NK-92 (cell line): ENCODE data around the gene ATP8B4.
"Not testable (repeated sequence)": the region's sequence is repeated elsewhere in the genome, so short reads cannot be mapped to it uniquely, and the experiment has no call there.

Experiments used
- DNase-seq: peaks from one replicate; lab custom pipeline; 2025; ENCODE audit not compliant: unreplicated experiment; lab: John Stamatoyannopoulos, UW

The ATP8B4 gene, protein sequence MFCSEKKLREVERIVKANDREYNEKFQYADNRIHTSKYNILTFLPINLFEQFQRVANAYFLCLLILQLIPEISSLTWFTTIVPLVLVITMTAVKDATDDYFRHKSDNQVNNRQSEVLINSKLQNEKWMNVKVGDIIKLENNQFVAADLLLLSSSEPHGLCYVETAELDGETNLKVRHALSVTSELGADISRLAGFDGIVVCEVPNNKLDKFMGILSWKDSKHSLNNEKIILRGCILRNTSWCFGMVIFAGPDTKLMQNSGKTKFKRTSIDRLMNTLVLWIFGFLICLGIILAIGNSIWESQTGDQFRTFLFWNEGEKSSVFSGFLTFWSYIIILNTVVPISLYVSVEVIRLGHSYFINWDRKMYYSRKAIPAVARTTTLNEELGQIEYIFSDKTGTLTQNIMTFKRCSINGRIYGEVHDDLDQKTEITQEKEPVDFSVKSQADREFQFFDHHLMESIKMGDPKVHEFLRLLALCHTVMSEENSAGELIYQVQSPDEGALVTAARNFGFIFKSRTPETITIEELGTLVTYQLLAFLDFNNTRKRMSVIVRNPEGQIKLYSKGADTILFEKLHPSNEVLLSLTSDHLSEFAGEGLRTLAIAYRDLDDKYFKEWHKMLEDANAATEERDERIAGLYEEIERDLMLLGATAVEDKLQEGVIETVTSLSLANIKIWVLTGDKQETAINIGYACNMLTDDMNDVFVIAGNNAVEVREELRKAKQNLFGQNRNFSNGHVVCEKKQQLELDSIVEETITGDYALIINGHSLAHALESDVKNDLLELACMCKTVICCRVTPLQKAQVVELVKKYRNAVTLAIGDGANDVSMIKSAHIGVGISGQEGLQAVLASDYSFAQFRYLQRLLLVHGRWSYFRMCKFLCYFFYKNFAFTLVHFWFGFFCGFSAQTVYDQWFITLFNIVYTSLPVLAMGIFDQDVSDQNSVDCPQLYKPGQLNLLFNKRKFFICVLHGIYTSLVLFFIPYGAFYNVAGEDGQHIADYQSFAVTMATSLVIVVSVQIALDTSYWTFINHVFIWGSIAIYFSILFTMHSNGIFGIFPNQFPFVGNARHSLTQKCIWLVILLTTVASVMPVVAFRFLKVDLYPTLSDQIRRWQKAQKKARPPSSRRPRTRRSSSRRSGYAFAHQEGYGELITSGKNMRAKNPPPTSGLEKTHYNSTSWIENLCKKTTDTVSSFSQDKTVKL

DNA sequence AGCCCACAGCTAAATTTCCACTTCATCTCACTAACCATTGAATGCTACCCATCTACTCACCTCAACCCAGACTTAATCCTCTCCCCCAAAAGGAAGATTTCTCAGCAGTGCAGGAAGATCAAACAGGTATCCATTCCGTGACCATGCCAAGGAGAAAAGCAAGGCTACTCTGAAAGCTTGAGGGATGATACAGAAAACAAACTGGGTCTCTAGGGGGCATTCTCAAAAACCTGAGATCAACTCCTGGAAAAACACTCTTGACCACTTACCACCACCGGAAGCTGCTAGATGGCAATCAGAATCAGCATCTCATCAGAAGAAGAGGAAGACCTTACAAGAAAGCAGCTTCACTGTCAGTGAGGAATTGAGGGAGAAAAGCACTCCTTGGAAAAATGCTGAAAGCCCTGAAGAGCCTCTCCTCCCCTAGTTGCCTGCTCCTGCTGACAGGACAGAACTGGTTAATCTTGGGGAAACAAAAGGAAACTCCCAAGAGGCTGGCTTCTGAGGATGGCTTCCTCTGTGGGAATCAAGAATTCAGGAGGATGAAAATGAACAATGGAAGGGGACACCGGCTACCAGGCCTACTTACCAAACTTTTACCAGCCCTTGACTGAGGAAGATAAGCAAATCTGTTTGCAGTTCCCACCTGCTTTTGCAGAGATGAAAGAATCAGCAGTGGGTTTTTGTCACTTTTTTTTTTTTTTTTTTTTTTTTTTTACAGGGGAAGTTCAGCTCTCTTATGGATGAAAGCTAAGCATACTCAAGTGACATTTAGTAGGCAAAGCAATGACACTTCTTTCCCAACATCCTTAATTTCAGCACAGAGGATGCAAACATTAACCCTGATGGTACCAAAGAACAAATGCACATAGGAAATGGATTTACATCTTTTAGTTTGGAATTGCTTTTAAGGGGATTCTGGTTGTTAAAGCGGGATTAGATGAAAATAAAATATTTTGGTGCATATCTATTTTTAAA lies at the start of gene ATP8B4:
ATP8B4 (minus strand) TSS at position 171 of the 978 bp plus-strand sequence. CDS start 12,267 bp downstream, outside the sequence.
- no peak for DNase-seq

DNA sequence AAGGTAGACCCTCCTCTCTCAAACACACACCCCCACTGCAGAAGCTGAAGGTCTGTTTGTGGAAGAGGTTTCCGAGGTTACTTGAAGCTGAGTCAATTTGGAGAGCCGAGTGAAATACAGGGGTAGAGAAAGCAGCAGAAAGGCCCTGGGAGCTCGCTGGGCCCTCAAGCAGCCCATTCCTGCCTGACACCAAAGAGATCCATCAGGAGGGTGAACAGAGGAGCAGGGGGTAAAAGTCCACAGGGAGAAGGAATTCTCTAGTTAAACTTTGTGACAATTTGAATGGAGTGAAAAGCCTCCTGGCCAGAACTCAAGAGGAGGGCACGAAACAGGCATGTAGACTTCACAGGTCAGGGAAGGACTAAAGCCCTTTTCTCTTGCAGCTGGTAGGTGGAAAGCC lies 49.3 kb upstream of the ATP8B4 start:
- DNase-seq, result no peak

DNA sequence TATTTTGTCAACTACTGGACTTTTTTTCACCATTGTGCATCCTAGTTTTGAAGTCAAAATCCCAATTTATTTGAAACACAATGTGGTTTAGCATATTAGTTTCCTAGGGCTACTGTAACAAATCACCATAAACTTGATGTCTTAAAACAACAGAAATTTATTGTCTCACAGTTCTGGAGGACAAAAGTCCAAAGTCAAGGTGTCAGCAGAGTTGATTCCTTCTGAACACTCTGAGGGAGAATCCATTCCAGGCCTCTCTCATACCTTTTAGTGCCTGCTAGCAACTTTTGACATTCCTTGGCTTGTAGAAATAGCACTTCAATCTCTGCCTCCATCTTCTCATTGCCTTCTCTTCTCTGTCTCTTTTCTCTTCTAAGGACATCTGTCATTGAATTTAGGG lies 48.1 kb upstream of the ATP8B4 start:
- no peak for DNase-seq

DNA sequence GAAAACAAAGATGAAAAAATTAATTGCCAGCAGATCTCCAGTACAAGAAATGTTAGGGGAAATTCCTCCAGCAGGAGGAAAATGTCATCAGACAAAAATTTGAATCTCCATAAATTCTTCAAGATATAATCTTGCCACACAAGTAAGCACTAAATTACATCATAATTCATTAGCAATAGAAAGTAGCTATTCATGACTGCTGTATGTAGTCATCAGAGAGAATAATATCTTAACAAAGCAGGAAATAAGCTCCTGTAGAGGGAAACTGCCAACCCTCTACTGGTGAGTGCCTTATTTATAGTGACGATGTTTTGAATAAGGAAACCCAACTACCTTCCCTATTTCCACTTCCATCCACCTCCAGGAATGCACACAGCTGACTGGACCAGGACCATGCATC lies 47.2 kb upstream of the ATP8B4 start:
- DNase-seq, result no peak

DNA sequence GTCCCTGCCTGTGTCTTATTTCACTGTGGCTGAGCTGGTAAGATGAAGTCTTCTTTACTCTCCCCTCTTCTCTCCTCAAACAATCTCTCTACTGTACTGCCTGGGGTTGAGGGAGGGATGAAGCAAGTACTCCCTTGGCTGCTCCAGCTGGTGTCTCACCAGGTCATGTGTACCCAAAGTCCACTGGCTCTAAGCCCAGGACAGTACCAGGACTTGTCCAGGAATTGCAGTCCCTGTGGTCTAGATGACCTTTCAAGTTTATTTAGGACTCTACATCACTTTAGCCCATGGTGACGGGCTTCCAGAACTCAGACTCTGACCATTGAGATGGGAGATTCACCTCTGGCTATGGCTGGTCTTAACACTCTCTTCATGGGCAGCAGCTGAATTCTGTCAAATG lies 45.4 kb upstream of the ATP8B4 start:
- DNase-seq, result no peak

DNA sequence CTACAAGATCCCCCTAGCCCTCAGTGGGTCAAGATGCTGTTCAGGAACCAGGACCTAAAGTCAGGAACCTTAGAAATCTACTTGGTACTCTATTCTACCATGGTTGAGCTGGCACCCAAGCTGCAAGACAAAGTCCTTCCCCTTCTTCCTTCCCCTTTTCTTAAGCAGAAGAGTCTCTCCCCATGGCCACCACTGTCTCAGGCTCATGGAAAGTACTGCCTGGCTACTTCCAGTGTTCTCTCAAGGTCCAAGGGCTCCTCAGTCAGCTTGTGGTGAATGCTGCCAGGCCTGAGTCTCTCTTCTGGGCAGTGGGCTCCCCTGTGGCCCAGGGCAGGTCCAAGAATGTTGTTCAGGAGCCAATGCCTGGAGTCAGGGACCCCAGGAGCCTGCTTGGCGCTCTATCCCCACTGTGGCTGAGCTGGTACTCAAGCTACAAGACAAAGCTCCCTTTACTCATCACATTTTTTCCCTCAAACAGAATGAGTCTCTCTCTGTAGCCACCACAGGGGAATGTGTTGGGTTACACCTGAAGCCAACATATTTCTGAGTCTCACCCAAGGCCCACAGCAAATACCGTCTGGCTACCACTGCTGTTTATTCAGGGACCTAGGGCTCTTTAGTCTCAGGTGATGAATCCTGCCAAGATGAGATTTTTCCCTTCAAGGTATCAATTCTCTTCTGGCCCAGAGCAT lies 44.8 kb upstream of the ATP8B4 start:
- no peak for DNase-seq

DNA sequence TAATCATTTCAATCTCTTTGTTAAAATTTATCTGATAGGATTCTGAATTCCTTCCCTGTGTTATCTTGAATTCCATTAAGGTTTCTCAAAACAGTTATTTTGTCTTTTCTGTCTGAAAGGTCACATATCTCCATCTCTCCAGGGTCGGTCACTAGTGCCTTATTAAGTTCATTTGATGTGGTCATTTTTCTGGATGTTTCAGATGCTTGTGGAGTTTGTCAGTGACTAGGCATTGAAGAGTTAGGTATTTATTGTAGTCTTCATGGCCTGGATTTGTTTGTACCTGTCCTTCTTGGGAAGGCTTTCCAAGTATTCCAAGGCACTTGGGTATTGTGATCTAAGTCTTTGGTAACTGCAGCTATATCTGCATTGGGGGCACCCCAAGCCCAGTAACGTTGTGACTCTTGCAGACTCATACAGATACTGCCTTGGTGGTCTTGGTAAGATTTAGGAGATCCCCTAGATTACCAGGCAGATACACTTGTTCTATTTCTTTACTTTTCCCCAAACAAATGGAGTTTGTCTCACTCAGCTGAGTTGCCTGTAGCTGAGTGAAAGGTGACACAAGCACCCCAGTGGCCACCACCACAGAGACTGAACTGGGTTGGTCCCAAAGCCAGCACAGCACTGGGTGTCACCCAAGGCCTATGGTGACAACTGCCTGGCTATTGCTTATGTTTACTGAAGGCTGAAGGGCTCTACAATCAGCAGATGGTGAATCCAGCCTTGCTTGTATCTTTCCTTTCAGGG lies 44.1 kb upstream of the ATP8B4 start:
- no peak for DNase-seq

DNA sequence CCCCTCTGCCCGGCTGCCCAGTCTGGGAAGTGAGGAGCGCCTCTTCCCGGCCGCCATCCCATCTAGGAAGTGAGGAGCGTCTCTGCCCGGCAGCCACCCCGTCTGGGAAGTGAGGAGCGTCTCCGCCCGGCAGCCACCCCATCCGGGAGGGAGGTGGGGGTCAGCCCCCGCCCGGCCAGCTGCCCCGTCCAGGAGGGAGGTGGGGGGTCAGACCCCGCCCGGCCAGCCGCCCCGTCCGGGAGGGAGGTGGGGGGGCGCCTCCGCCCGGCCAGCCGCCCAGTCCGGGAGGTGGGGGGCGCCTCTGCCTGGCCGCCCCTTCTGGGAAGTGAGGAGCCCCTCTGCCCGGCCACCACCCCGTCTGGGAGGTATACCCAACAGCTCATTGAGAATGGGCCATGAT lies 39.2 kb upstream of the ATP8B4 start:
- not testable (repeated sequence) for DNase-seq

DNA sequence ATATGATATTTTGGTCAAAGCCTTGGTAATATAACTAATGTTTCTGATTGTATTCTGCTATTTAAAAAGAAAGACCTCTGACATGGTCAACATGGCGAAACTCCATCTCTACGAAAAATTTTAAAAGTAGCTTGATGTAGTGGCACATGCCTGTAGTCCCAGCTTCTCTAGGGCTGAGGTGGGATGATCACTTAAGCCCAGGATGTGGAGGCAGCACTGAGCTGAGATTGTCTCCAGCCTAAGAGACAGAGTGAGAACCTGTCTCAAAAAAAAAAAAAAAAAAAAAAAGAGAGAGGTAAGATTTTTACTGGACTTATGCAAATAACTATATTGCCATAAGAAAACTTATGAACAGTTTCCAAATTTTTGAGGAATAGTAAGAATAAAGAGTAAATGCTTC lies 32.4 kb upstream of the ATP8B4 start:
- DNase-seq, result no peak

DNA sequence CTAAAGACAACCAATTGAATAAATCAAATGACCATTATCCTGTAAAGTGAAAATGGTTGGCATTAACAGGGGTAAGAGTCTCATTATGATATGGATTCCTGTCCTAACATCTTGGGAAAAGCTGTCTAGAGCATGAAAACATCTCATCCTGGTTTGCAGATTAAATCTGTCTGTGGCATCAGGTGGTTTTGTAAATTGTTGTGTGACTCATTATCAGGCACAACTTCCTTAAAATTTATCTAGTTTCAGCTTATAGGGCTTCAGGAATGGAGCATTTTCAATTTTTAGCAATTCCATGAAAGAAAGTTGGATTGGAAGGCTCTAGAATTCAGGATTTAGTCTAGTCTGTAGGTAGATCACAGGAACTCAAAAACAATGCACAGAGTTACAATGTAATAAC lies 31.8 kb upstream of the ATP8B4 start:
- DNase-seq, result no peak

DNA sequence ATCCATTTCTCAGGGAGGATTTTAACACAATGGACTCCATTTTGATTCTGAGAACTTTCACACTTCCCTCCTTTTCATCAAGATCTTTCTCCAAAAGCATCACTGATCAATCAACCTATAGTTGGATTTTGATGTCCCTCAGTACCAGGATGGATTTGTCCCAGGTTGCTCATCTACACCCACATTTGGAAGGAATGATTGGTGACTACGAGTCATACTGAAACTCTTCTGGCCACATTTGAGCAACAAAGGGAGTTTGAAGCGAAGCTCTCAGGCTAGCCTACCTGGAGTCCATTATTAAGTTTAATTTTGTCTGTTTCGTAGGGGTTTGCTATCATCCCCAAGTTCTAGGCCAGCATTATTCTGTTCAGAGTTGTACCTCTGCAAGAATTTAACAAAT lies 31.3 kb upstream of the ATP8B4 start:
- no peak for DNase-seq

DNA sequence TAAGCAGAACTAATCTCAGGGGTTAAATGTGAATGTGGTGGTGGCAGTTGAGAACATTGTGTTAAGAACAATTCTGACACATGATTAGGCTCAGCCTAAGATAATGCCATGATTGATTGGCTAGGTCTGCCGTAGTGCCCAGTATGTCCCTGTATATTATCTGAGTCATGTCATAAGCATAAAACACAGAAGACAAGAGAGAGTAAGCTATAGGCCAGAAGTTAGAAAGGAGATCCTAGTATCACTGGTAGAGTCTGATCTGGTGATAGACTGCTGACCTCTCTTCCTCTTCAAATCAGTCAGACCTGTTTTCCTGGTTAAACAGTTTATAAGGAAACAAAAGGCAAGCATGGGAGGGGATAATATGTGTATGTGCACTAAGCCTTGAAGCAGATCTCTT lies 30.1 kb upstream of the ATP8B4 start:
- DNase-seq, result no peak

DNA sequence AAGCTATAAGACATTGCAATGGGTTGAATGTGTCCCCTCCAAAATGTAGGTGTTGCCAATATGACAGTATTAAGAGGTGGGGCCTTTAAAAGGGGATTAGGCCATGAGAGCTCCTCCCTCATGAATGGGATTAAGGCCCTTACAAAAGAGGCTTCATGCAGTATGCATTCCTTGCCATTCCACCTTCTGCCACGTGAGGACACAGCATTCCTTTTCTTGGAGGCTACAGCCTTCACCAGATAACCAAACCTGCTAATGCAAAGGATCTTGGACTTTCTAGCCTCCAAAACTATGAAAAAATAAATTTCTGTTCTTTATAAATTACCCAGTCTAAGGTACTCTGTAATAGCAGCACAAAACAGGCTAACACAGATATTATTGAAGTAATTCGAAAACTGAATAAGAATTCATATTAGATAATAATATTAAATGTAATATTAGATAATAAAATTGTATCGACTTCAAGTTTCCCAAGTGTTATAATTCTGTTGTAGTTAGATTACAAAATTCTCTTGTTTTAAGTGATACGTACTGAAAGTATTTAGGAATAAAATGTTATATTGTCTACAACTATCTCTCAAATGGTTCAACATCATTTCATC lies 29.4 kb upstream of the ATP8B4 start:
- no peak for DNase-seq

DNA sequence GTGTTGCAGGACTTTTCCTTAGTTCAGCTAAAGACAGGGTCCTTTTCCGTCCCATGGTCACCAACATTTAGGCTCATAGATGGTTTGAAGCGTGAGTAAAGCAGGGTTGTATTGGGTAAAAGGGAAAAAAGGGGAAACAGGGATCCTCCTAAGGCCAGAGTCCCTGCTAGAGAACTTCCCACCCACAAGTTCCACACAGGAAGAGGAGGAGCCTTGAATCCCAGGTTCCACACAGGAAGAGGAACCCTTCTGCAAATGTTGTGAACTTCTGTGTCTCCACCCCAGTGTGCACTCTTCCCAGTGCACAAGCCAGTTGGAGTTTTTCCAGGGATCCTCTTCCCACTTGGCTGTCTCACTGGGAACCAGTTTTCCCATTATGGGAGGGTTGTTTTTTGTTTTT lies 27.6 kb upstream of the ATP8B4 start:
- no peak for DNase-seq

DNA sequence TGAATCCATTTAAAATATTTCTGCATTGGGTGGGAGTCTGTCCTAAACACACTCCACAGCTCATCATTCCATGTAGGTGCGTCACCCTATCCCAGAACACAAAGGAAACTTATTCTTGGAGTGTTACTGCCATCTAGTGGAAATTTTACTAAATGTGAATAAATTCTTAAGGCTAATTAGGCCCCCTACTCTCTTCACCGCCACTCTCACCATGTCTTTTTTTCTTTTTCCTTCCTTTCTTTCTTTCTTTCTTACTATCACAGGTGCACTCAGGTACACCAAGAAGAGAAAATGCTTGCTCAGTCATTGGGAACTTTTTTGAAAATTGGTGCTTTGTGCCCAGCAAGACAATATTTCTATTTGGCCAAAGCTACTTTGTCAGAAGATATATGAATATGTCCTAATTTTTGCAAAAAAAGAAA lies 26.4 kb upstream of the ATP8B4 start:
- DNase-seq, result no peak

DNA sequence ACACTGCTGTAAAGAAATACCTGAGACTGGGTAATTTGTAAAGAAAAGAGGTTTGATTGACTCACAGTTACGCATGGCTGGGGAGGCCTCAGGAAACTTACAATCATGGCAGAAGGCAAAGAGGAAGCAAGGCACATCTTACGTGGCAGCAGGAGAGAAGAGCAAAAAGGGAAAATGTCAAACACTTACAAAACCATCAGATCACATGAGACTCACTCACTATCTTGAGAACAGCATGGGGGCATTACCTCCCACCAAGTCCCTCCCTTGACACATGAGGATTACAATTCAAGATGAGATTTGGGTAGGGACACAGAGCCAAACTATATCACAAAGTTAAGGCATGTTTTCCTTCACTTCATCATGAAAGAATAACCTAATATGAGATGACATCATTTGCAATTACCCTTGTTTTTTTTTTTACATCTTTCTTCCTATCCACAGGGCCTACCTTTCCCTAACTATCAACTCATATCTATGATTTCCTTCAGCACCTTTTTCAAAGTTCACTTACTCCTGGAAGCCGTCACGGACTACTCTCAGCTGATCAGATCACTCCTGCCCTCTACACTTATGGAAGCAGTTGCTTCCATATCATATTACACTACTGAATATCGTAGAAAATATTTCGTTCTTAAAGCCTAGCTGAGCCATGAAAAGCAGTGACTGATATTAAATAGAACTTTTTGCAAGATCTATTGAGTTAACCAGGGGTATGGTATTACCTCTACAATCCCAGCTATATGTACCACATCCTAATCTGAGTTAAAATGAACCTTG lies 25.5 kb upstream of the ATP8B4 start:
- no peak for DNase-seq

DNA sequence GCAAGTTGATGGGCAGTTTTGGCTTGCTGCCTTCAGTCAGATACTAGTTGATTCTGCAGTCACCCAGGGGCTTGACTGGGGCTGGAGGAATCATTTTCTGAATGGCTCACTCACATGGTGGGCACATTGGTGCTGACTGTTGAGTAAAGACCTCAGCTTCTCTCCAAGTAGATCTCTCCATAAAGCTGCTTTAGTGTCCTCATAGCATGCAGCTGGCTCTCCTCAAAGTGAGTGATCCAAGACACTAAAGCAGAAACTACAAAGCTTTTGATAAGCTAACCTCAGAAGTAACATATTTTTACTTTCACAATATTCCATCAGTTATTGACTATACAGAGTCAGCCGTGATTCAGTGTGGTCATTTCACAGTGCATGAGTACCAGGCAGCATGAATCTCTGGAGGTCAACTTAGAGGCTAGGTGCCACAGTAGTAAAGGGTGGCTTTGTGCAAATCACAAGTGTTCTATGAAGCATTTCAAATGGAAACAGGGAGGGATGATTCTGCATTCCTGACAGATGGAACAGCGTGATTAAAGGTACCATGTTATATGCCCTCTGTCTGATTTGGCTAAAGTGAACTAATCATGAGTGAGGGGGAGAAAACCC lies 24.3 kb upstream of the ATP8B4 start:
- DNase-seq, result no peak
